Vagina (tissue), 2 donors: ENCODE measurements around the gene SCN4A.

Experiments used
- POLR2A ChIP-seq, 2 donors: fragments of 450-650 bp; IDR thresholded peaks; one replicate each; pipeline ENCODE4 v1.6.1; 2017; ENCODE audit warnings: antibody characterized with exemption in 2 of 2, mild to moderate bottlenecking in 2 of 2, moderate library complexity in 2 of 2
- POLR2AphosphoS5 ChIP-seq, 2 donors: sonication (generic); formaldehyde crosslinking; IDR thresholded peaks; one replicate each; pipeline ENCODE4 v1.9.0; 2017; ENCODE audit warnings: antibody characterized with exemption in 2 of 2, mild to moderate bottlenecking in 2 of 2, low read depth in 1 of 2; ENCODE audit not compliant: insufficient read depth in 1 of 2
- TF ChIP-seq, protein P1 (sequence below), 3 experiments: fragments of 450-650 bp in 2 of 3; fragments of 200-600 bp in 1 of 3; sonication (generic) in 1 of 3; IDR thresholded peaks; one replicate each; pipeline ENCODE4 v1.5.1; 2017 to 2019; ENCODE audit warnings: antibody characterized with exemption in 3 of 3, mild to moderate bottlenecking in 2 of 3, moderate library complexity in 2 of 3

DNA sequence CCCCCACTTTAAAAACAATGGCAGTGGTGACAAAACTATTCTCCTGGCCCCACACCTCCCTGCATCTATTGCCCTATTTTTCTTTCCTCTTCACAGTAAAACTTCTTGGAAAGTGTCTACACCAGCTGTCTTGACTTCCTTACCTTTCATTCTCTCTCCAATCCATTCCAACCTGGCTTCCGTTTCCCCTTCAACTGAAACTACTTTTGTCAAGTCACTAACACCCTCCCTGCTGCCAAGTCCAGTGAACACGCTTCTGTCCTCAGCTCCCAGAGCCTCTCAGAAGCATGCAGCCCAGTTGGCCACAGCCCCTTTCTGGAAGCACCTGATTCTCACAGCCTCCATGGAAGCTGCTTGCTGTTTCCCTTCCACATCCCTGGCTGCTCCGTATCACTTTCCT lies 4.0 kb upstream of the SCN4A start:
- TF ChIP-seq, protein P1, sequence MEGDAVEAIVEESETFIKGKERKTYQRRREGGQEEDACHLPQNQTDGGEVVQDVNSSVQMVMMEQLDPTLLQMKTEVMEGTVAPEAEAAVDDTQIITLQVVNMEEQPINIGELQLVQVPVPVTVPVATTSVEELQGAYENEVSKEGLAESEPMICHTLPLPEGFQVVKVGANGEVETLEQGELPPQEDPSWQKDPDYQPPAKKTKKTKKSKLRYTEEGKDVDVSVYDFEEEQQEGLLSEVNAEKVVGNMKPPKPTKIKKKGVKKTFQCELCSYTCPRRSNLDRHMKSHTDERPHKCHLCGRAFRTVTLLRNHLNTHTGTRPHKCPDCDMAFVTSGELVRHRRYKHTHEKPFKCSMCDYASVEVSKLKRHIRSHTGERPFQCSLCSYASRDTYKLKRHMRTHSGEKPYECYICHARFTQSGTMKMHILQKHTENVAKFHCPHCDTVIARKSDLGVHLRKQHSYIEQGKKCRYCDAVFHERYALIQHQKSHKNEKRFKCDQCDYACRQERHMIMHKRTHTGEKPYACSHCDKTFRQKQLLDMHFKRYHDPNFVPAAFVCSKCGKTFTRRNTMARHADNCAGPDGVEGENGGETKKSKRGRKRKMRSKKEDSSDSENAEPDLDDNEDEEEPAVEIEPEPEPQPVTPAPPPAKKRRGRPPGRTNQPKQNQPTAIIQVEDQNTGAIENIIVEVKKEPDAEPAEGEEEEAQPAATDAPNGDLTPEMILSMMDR (IDR thresholded peaks at IDR 0.05), result no peak
- TF ChIP-seq POLR2A (IDR thresholded peaks at IDR 0.05) (no peak), POLR2AphosphoS5 (IDR thresholded peaks at IDR 0.05; ENCODE audit: insufficient read depth in 1 of 2, low read depth in 1 of 2) (no peak)
